GM21737 (cell line): ENCODE measurements around the gene VWA1.
"Not testable (repeated sequence)": the region's sequence is repeated elsewhere in the genome, so short reads cannot be mapped to it uniquely, and the experiment has no call there.

Source experiments
- ATAC-seq: cut with Tn5 transposase; IDR thresholded peaks from one replicate; pipeline ENCODE4 v1.9.1; 2021; ENCODE audit warnings: mild to moderate bottlenecking, moderate library complexity; ENCODE audit not compliant: unreplicated experiment

Gene VWA1

GRCh38 chr1:1422465-1423244, 12.8 kb upstream of the VWA1 start:
- no peak for ATAC-seq

- ATAC-seq: no peak
These were observed 12.3 kb upstream of the VWA1 start for GRCh38 chr1:1423245-1423597.

GRCh38 chr1:1424707-1425106, 10.8 kb upstream of the VWA1 start:
- no peak for ATAC-seq

GRCh38 chr1:1425426-1425752, 10.1 kb upstream of the VWA1 start:
- ATAC-seq: no peak

GRCh38 chr1:1425753-1426495, 9.6 kb upstream of the VWA1 start:
- ATAC-seq: no peak

- no peak for ATAC-seq
These were observed 8.9 kb upstream of the VWA1 start for GRCh38 chr1:1426496-1427105.

- no peak for ATAC-seq
These were observed 8.2 kb upstream of the VWA1 start for GRCh38 chr1:1427106-1427819.

GRCh38 chr1:1427820-1428148, 7.7 kb upstream of the VWA1 start:
- ATAC-seq: no peak

- ATAC-seq: no peak
These were observed 7.3 kb upstream of the VWA1 start for GRCh38 chr1:1428174-1428573.

GRCh38 chr1:1428967-1429366, 6.5 kb upstream of the VWA1 start:
- not testable (repeated sequence) for ATAC-seq

- no peak for ATAC-seq
These were observed 5.8 kb upstream of the VWA1 start for GRCh38 chr1:1429671-1430073.

GRCh38 chr1:1430114-1430982, 5.1 kb upstream of the VWA1 start:
- no peak for ATAC-seq

GRCh38 chr1:1430992-1431844, 4.3 kb upstream of the VWA1 start:
- no peak for ATAC-seq

GRCh38 chr1:1431845-1432273, 3.6 kb upstream of the VWA1 start:
- ATAC-seq: no peak

- ATAC-seq: no peak
These were observed 3.1 kb upstream of the VWA1 start for GRCh38 chr1:1432274-1432950.

GRCh38 chr1:1432951-1433803, 2.3 kb upstream of the VWA1 start:
- ATAC-seq: no peak

- ATAC-seq: no peak
These were observed 1.7 kb upstream of the VWA1 start for GRCh38 chr1:1433804-1434130.

GRCh38 chr1:1434131-1434823, 1.2 kb upstream of the VWA1 start:
- no peak for ATAC-seq
